Neuron (in vitro differentiated cells): Measurements from ENCODE around the gene SIRT4.
A peak's percentile ranks its signal among the peaks of the same experiment; 100 is the strongest.

ENCODE experiments used
- H2AFZ ChIP-seq: one replicate; pipeline ENCODE4 v1.6.1; 2013; ENCODE audit warnings: low read depth, mild to moderate bottlenecking, inconsistent platforms, low read length, moderate library complexity
- H3K27me3 ChIP-seq: one replicate; pipeline ENCODE4 v1.6.1; 2013; ENCODE audit warnings: low read length; ENCODE audit not compliant: insufficient read depth
- H3K36me3 ChIP-seq: one replicate; pipeline ENCODE4 v1.6.1; 2013; ENCODE audit warnings: low read length; ENCODE audit not compliant: insufficient read depth
- H3K4me1 ChIP-seq: one replicate; pipeline ENCODE4 v1.6.1; 2013; ENCODE audit warnings: low read length; ENCODE audit not compliant: insufficient read depth
- H3K4me3 ChIP-seq: 2 replicates; pipeline ENCODE4 v1.5.1; 2013; ENCODE audit warnings: mild to moderate bottlenecking, low read length, moderate library complexity
- H3K9me3 ChIP-seq: one replicate; pipeline ENCODE4 v1.6.1; 2013; ENCODE audit warnings: low read length

SIRT4 gene

GRCh38 chr12:120292661-120293531, 9.2 kb upstream of the SIRT4 start, which contains the start of gene RNU4-1:
TSS of gene RNU4-1 (minus strand) at chr12:120293237.
- peak within 1 kb of the TSS; percentile 83 for H2AFZ ChIP-seq
- no peaks in the 10 kb centered on the region for H3K36me3 ChIP-seq
- peak within 1 kb of the TSS; percentile 56 for H3K4me3 ChIP-seq
- no peaks in the 10 kb centered on the region for H3K9me3 ChIP-seq
- H3K27me3 ChIP-seq, result no peaks in the 10 kb centered on the region
- H3K4me1 ChIP-seq, result peaks cover 15% of the 10 kb centered on the region

GRCh38 chr12:120314220-120314619, 12.1 kb downstream of the SIRT4 start:
- no peaks in the 10 kb centered on the region for H3K9me3 ChIP-seq
- H3K4me1 ChIP-seq, result peaks cover 7% of the 10 kb centered on the region
- no peak overlapping the region for H3K4me3 ChIP-seq
- H2AFZ ChIP-seq, result no peak overlapping the region
- H3K27me3 ChIP-seq, result no peaks in the 10 kb centered on the region
- no peaks in the 10 kb centered on the region for H3K36me3 ChIP-seq

GRCh38 chr12:120316798-120317223, 14.7 kb downstream of the SIRT4 start:
- H3K27me3 ChIP-seq, result no peaks in the 10 kb centered on the region
- peak overlapping the region; percentile 36 for H2AFZ ChIP-seq
- peaks cover 7% of the 10 kb centered on the region for H3K4me1 ChIP-seq
- no peaks in the 10 kb centered on the region for H3K36me3 ChIP-seq
- peak overlapping the region; percentile 64 for H3K4me3 ChIP-seq
- H3K9me3 ChIP-seq, result no peaks in the 10 kb centered on the region

- peak overlapping the region; percentile 64 for H3K4me3 ChIP-seq
- peak overlapping the region; percentile 36 for H2AFZ ChIP-seq
- no peaks in the 10 kb centered on the region for H3K9me3 ChIP-seq
- H3K4me1 ChIP-seq, result peaks cover 7% of the 10 kb centered on the region
- H3K27me3 ChIP-seq, result no peaks in the 10 kb centered on the region
- H3K36me3 ChIP-seq, result no peaks in the 10 kb centered on the region
Observed at GRCh38 chr12:120317224-120318105, 15.3 kb downstream of the SIRT4 start.

- H3K4me3 ChIP-seq, result no peak overlapping the region
- H3K4me1 ChIP-seq, result peaks cover 11% of the 10 kb centered on the region
- H2AFZ ChIP-seq, result no peak overlapping the region
- H3K36me3 ChIP-seq, result no peaks in the 10 kb centered on the region
- no peaks in the 10 kb centered on the region for H3K9me3 ChIP-seq
- H3K27me3 ChIP-seq, result no peaks in the 10 kb centered on the region
Observed at GRCh38 chr12:120321382-120322202, 19.5 kb downstream of the SIRT4 start.

- Histone ChIP-seq H3K36me3 (no peaks in the 10 kb centered on the region), H3K4me1 (peaks cover 4% of the 10 kb centered on the region), H2AFZ (no peak overlapping the region), H3K27me3 (no peaks in the 10 kb centered on the region), H3K9me3 (no peaks in the 10 kb centered on the region), H3K4me3 (no peak overlapping the region)
Observed at GRCh38 chr12:120323772-120324171, 21.7 kb downstream of the SIRT4 start.

- Histone ChIP-seq H3K9me3 (no peaks in the 10 kb centered on the region), H3K27me3 (no peaks in the 10 kb centered on the region), H3K4me3 (no peak overlapping the region), H2AFZ (no peak overlapping the region), H3K36me3 (no peaks in the 10 kb centered on the region), H3K4me1 (peaks cover 4% of the 10 kb centered on the region)
Observed at GRCh38 chr12:120324841-120325417, 22.8 kb downstream of the SIRT4 start.

- no peaks in the 10 kb centered on the region for H3K27me3 ChIP-seq
- peaks cover 4% of the 10 kb centered on the region for H3K4me1 ChIP-seq
- H3K4me3 ChIP-seq, result no peak within 1 kb of the TSS
- H3K36me3 ChIP-seq, result no peaks in the 10 kb centered on the region
- H2AFZ ChIP-seq, result no peak within 1 kb of the TSS
- no peaks in the 10 kb centered on the region for H3K9me3 ChIP-seq
Observed at GRCh38 chr12:120327593-120327992, 25.5 kb downstream of the SIRT4 start, which contains the start of gene PLA2G1B. TSS of gene PLA2G1B (minus strand) at chr12:120327779. CDS start at chr12:120327753, 26 bp downstream.

GRCh38 chr12:120328228-120328627, 26.1 kb downstream of the SIRT4 start:
- no peak overlapping the region for H2AFZ ChIP-seq
- H3K36me3 ChIP-seq, result no peaks in the 10 kb centered on the region
- H3K4me3 ChIP-seq, result no peak overlapping the region
- H3K9me3 ChIP-seq, result no peaks in the 10 kb centered on the region
- H3K4me1 ChIP-seq, result peaks cover 4% of the 10 kb centered on the region
- no peaks in the 10 kb centered on the region for H3K27me3 ChIP-seq

- Histone ChIP-seq H2AFZ (no peak overlapping the region), H3K36me3 (no peaks in the 10 kb centered on the region), H3K27me3 (no peaks in the 10 kb centered on the region), H3K4me3 (no peak overlapping the region), H3K9me3 (peaks cover 3% of the 10 kb centered on the region), H3K4me1 (no peaks in the 10 kb centered on the region)
Observed at GRCh38 chr12:120331390-120331789, 29.3 kb downstream of the SIRT4 start.

- no peaks in the 10 kb centered on the region for H3K4me1 ChIP-seq
- no peak overlapping the region for H3K4me3 ChIP-seq
- no peaks in the 10 kb centered on the region for H3K27me3 ChIP-seq
- H3K36me3 ChIP-seq, result no peaks in the 10 kb centered on the region
- H3K9me3 ChIP-seq, result peaks cover 10% of the 10 kb centered on the region
- H2AFZ ChIP-seq, result no peak overlapping the region
Observed at GRCh38 chr12:120332041-120332440, 29.9 kb downstream of the SIRT4 start.

GRCh38 chr12:120332523-120332922, 30.4 kb downstream of the SIRT4 start:
- Histone ChIP-seq H2AFZ (no peak overlapping the region), H3K4me3 (no peak overlapping the region), H3K36me3 (no peaks in the 10 kb centered on the region), H3K27me3 (no peaks in the 10 kb centered on the region), H3K9me3 (peaks cover 12% of the 10 kb centered on the region), H3K4me1 (no peaks in the 10 kb centered on the region)
